Lung microvascular endothelial cell (primary cell): ENCODE data around the gene CRELD2. TPM values are rescaled to one million over a fixed set of nuclear protein-coding genes. Genes with fewer than 3 reads are reported as not detected.
"Not testable (repeated sequence)": the region's sequence is repeated elsewhere in the genome, so short reads cannot be mapped to it uniquely, and the experiment has no call there.

ENCODE experiments used
- DNase-seq, 2 donors: peaks; one replicate each; pipeline versions ENCODE4 v3.0.0 to v3.0.0-alpha.2; 2010; ENCODE audit warnings: low read depth in 2 of 2
- total RNA-seq: library from RNA; depleted of rRNA; stranded (reverse); fragments of >200 nt; gene quantifications from 2 replicates; pipeline ENCODE4 v1.2.1, GENCODE V29; 2014

Gene CRELD2
- total RNA-seq, 1 donor from 2014 or later = 45.2 TPM

GRCh38 chr22:49945042-49945794 lies 26.8 kb downstream of the CRELD2 start:
- not testable (repeated sequence) for DNase-seq

- DNase-seq = no peak
Measured at GRCh38 chr22:49946612-49947295, 28.3 kb downstream of the CRELD2 start.

- DNase-seq = no peak
Measured at GRCh38 chr22:49947296-49947622, 28.8 kb downstream of the CRELD2 start.

- no peak for DNase-seq
Measured at GRCh38 chr22:49948116-49948957, 29.9 kb downstream of the CRELD2 start.

GRCh38 chr22:49948958-49949913 lies 30.8 kb downstream of the CRELD2 start:
- DNase-seq = no peak

- DNase-seq = no peak
Measured at GRCh38 chr22:49949914-49950292, 31.5 kb downstream of the CRELD2 start.

- no peak for DNase-seq
Measured at GRCh38 chr22:49950396-49950994, 32.1 kb downstream of the CRELD2 start.

GRCh38 chr22:49951000-49951677 lies 32.7 kb downstream of the CRELD2 start:
- DNase-seq = no peak

GRCh38 chr22:49951678-49951985 lies 33.2 kb downstream of the CRELD2 start:
- DNase-seq = no peak

GRCh38 chr22:49951986-49952896 lies 33.8 kb downstream of the CRELD2 start:
- DNase-seq = peak; percentile 31 to 33

GRCh38 chr22:49953027-49953679 lies 34.7 kb downstream of the CRELD2 start:
- DNase-seq = no peak

GRCh38 chr22:49953680-49954344 lies 35.4 kb downstream of the CRELD2 start:
- DNase-seq = no peak

GRCh38 chr22:49954354-49954753 lies 35.9 kb downstream of the CRELD2 start:
- no peak for DNase-seq

GRCh38 chr22:49954991-49955580 lies 36.7 kb downstream of the CRELD2 start:
- DNase-seq = no peak

GRCh38 chr22:49955581-49956417 lies 37.4 kb downstream of the CRELD2 start:
- no peak for DNase-seq

GRCh38 chr22:49956418-49956770 lies 38.0 kb downstream of the CRELD2 start:
- DNase-seq = no peak
